GM23338 (cell line): ENCODE measurements around the gene EPHA4.

ENCODE experiments used
- EZH2 ChIP-seq: fragments of 200-600 bp; sonication (generic); IDR thresholded peaks from one replicate; pipeline ENCODE4 v1.8.0; 2017; ENCODE audit warnings: antibody characterized with exemption, mild to moderate bottlenecking, low read depth; ENCODE audit not compliant: unreplicated experiment
- POLR2AphosphoS5 ChIP-seq: IDR thresholded peaks from 2 replicates; pipeline ENCODE4 v1.6.1; 2016; ENCODE audit warnings: antibody characterized with exemption, low read depth
- ZNF331 ChIP-seq: fragments of 250-450 bp; sonication (Bioruptor Pico); IDR thresholded peaks from 2 replicates; pipeline ENCODE4 v1.5.0; 2020; ENCODE audit warnings: low read depth, mild to moderate bottlenecking, moderate library complexity
- TF ChIP-seq, protein P1 (sequence below), 2 experiments: fragments of 200-600 bp in 1 of 2; sonication (generic) in 1 of 2; conservative IDR thresholded peaks; 2 replicates each; pipeline versions ENCODE4 v1.5.1 to v1.6.1; 2016 to 2017; ENCODE audit warnings: antibody characterized with exemption in 2 of 2, low read depth in 2 of 2, mild to moderate bottlenecking in 2 of 2, moderate library complexity in 1 of 2
- TF ChIP-seq, protein P2 (sequence below): fragments of 250-450 bp; sonication (Bioruptor Pico); IDR thresholded peaks from 2 replicates; pipeline ENCODE4 v1.5.0; 2020; ENCODE audit warnings: mild to moderate bottlenecking, moderate library complexity
- TF ChIP-seq, protein P3 (sequence below): IDR thresholded peaks from one replicate; pipeline ENCODE4 v1.6.1; 2018; ENCODE audit warnings: antibody characterized with exemption; ENCODE audit not compliant: unreplicated experiment

DNA sequence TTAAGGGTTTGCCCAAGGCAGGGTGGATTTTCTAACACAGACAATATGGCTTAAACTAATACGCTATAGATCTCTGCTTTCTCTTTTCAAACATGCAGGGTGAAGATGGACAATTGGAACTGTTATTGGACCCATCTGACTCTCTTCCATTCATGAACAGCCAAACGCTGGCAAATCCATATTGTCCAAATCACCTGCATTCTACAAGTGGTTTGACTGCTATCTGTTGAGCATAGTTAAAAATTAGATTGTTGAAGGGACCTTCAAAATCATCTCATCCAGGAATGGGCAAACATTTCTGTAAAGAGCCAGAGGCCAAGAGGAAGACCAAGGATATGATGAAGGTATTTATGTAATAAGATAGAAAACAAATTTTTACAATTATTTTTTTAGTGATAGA lies 65.6 kb downstream of the EPHA4 start:
- TF ChIP-seq, protein P1, sequence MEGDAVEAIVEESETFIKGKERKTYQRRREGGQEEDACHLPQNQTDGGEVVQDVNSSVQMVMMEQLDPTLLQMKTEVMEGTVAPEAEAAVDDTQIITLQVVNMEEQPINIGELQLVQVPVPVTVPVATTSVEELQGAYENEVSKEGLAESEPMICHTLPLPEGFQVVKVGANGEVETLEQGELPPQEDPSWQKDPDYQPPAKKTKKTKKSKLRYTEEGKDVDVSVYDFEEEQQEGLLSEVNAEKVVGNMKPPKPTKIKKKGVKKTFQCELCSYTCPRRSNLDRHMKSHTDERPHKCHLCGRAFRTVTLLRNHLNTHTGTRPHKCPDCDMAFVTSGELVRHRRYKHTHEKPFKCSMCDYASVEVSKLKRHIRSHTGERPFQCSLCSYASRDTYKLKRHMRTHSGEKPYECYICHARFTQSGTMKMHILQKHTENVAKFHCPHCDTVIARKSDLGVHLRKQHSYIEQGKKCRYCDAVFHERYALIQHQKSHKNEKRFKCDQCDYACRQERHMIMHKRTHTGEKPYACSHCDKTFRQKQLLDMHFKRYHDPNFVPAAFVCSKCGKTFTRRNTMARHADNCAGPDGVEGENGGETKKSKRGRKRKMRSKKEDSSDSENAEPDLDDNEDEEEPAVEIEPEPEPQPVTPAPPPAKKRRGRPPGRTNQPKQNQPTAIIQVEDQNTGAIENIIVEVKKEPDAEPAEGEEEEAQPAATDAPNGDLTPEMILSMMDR (conservative IDR thresholded peaks at IDR 0.05; ENCODE audit: low read depth in 2 of 2), result no peak
- TF ChIP-seq POLR2AphosphoS5 (no peak), ZNF331 (no peak), EZH2 (no peak)
- TF ChIP-seq, protein P2, sequence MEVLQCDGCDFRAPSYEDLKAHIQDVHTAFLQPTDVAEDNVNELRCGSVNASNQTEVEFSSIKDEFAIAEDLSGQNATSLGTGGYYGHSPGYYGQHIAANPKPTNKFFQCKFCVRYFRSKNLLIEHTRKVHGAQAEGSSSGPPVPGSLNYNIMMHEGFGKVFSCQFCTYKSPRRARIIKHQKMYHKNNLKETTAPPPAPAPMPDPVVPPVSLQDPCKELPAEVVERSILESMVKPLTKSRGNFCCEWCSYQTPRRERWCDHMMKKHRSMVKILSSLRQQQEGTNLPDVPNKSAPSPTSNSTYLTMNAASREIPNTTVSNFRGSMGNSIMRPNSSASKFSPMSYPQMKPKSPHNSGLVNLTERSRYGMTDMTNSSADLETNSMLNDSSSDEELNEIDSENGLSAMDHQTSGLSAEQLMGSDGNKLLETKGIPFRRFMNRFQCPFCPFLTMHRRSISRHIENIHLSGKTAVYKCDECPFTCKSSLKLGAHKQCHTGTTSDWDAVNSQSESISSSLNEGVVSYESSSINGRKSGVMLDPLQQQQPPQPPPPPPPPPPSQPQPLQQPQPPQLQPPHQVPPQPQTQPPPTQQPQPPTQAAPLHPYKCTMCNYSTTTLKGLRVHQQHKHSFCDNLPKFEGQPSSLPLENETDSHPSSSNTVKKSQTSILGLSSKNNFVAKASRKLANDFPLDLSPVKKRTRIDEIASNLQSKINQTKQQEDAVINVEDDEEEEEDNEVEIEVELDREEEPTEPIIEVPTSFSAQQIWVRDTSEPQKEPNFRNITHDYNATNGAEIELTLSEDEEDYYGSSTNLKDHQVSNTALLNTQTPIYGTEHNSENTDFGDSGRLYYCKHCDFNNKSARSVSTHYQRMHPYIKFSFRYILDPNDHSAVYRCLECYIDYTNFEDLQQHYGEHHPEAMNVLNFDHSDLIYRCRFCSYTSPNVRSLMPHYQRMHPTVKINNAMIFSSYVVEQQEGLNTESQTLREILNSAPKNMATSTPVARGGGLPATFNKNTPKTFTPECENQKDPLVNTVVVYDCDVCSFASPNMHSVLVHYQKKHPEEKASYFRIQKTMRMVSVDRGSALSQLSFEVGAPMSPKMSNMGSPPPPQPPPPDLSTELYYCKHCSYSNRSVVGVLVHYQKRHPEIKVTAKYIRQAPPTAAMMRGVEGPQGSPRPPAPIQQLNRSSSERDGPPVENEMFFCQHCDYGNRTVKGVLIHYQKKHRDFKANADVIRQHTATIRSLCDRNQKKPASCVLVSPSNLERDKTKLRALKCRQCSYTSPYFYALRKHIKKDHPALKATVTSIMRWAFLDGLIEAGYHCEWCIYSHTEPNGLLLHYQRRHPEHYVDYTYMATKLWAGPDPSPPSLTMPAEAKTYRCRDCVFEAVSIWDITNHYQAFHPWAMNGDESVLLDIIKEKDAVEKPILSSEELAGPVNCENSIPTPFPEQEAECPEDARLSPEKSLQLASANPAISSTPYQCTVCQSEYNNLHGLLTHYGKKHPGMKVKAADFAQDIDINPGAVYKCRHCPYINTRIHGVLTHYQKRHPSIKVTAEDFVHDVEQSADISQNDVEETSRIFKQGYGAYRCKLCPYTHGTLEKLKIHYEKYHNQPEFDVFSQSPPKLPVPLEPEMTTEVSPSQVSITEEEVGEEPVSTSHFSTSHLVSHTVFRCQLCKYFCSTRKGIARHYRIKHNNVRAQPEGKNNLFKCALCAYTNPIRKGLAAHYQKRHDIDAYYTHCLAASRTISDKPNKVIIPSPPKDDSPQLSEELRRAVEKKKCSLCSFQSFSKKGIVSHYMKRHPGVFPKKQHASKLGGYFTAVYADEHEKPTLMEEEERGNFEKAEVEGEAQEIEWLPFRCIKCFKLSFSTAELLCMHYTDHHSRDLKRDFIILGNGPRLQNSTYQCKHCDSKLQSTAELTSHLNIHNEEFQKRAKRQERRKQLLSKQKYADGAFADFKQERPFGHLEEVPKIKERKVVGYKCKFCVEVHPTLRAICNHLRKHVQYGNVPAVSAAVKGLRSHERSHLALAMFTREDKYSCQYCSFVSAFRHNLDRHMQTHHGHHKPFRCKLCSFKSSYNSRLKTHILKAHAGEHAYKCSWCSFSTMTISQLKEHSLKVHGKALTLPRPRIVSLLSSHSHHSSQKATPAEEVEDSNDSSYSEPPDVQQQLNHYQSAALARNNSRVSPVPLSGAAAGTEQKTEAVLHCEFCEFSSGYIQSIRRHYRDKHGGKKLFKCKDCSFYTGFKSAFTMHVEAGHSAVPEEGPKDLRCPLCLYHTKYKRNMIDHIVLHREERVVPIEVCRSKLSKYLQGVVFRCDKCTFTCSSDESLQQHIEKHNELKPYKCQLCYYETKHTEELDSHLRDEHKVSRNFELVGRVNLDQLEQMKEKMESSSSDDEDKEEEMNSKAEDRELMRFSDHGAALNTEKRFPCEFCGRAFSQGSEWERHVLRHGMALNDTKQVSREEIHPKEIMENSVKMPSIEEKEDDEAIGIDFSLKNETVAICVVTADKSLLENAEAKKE, result no peak
- TF ChIP-seq, protein P3, sequence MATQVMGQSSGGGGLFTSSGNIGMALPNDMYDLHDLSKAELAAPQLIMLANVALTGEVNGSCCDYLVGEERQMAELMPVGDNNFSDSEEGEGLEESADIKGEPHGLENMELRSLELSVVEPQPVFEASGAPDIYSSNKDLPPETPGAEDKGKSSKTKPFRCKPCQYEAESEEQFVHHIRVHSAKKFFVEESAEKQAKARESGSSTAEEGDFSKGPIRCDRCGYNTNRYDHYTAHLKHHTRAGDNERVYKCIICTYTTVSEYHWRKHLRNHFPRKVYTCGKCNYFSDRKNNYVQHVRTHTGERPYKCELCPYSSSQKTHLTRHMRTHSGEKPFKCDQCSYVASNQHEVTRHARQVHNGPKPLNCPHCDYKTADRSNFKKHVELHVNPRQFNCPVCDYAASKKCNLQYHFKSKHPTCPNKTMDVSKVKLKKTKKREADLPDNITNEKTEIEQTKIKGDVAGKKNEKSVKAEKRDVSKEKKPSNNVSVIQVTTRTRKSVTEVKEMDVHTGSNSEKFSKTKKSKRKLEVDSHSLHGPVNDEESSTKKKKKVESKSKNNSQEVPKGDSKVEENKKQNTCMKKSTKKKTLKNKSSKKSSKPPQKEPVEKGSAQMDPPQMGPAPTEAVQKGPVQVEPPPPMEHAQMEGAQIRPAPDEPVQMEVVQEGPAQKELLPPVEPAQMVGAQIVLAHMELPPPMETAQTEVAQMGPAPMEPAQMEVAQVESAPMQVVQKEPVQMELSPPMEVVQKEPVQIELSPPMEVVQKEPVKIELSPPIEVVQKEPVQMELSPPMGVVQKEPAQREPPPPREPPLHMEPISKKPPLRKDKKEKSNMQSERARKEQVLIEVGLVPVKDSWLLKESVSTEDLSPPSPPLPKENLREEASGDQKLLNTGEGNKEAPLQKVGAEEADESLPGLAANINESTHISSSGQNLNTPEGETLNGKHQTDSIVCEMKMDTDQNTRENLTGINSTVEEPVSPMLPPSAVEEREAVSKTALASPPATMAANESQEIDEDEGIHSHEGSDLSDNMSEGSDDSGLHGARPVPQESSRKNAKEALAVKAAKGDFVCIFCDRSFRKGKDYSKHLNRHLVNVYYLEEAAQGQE, result no peak
